NCI-H2196 (cell line): ENCODE measurements around the gene DBH.

ENCODE experiments used
- DNase-seq: peaks from one replicate; lab custom pipeline; 2025; ENCODE audit not compliant: unreplicated experiment; lab: John Stamatoyannopoulos, UW

DBH gene

GRCh38 chr9:133635533-133636531, at the start of gene DBH:
Gene DBH, plus strand, starts transcription at chr9:133636363. Its CDS starts 9 bp downstream, at chr9:133636372.
- DNase-seq: no peak

GRCh38 chr9:133587051-133587450, 49.1 kb upstream of the DBH start:
- DNase-seq: no peak

DNA sequence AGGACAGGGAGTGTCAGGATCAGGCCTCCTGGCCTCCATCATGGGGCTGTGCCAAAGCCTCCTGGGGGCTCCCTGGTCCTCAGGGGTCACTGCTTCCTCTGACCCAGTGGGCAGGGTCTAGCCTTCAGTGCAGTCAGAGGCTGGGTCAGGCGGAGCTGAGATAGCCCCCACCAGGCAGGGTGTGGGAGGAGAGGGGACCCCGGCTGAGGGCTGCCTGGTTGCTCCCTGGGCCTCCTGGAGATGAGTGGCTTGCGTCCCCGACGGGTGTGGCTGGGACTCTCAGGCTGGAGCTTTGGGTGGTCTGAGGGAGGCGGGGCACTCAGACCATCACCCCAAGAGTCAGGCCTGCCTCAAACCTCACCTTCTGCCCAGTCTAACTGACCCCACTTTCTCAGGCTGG, 48.7 kb upstream of the DBH start:
- no peak for DNase-seq

GRCh38 chr9:133589454-133590227, 46.5 kb upstream of the DBH start:
- no peak for DNase-seq

GRCh38 chr9:133590231-133590855, 45.8 kb upstream of the DBH start:
- no peak for DNase-seq

DNA sequence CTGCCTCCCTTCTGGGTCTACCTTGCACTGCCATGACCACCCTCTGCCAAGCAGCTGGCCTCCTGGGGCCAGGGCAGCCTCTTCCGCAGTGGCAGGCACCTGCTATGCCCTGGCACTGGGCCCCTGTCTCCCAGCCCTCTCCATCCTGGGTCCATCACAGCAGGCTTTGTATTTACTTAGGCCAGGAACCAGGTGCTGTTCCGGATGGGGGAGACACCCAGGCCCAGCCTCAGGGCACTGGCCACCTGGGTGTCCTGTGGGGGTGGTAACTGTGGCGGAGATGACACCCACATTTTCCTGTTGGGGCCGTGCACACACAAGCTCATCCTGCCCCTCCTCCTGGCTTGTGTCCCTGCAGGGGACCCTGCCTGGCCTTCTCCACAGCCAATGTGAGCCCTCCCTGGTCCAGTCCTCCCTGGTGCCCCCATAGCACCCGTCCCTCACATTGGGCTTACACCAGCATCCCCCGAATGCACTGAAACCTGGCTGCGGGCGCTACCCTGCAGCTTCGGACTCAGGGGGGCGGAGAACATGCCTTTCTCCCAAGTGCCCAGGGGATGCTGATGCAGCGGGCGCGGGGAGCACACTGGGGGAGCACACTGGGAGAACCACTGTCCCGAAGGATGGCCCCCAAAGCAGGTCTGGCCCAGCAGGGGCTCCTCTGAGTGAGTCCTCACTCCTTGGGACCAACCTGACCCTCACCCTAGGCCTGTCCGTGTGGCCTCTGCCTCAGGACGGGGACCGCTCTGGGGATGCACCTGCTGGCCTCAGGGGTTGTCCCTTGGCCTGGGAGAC, 44.9 kb upstream of the DBH start:
- DNase-seq: peak; percentile 88

GRCh38 chr9:133591985-133592384, 44.2 kb upstream of the DBH start:
- DNase-seq: no peak

DNA sequence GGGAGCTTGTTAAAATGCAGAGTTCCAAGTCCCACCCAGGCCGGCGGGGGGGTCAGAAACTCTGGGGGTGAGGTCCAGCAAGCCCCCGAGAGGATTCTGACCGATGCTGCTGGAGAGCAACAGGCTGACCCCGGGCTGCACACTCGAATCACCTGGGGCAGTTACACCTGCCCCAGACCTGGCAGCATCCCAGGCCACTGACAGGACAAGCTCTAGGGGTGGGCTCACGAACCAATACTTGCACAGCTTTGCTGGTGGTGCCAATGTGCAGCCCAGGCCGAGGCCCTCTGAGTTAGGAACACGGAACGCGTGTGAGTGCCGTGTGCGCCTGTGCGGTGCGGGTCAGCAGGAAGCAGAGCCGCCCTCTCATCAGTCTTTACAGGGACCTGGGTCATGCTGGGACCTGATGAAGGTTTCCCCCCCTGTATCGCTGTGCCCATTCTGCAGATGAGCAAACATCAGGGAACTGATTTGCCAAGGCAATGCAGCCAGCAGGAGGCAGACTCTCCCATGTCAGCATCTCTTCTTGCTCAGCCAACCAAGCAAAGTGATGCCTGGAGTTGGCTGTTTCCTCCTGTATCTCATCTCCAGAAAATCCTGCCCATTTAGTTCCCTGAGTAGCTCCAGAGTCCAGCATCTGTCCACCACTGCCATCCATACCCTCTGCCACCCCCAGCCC, 43.3 kb upstream of the DBH start:
- no peak for DNase-seq

DNA sequence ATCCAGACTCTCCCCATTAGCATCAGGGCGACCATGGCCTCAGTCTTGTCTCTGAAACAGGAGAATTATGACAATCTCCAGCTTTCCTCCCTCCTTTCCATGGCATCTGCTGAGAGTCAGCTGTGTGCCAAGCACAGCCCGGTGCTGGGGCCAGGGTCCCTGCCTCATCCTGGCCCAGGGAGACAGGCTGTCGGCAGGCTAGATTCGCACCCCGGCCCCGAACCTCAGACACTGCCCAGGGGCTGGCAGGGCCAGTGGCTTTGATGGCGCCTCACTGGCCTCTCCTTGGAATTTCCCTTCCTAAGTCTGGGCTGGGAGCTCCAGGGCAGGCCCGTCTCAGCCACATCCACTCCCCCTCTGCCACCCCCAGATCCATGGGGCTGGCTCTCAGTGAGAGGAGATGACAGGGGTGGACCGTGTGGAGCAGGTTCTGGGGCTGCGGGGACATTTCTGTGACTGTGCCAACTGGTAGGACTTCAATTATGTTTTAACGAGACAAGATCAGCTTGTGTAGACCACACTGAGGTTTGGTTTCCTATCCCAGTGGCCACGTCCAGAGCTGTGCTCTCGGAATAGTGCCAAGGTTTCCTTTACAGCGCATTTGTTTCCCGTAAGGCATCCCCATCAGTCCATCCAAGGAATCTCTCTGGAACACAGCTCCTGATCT, 42.4 kb upstream of the DBH start:
- DNase-seq: no peak

DNA sequence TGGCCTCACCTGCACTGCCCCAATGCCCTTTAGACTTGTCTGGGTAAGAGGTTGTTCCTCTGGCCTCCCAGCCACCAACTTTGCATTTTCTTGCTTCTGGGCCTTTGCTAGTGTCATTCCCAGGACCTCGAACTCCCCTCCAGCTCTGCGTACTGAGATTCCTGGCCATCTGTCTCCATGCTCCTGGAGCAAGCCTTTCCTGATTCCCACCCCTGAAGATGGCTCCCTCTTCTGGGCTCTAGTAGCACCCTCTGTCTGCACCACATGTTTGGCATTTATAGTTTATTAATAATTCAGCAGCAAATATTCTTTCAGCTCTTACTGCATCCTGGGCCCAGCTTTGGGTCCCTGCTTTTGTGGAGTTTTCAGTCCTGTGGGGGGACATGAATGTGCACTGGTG, 41.9 kb upstream of the DBH start:
- no peak for DNase-seq

DNA sequence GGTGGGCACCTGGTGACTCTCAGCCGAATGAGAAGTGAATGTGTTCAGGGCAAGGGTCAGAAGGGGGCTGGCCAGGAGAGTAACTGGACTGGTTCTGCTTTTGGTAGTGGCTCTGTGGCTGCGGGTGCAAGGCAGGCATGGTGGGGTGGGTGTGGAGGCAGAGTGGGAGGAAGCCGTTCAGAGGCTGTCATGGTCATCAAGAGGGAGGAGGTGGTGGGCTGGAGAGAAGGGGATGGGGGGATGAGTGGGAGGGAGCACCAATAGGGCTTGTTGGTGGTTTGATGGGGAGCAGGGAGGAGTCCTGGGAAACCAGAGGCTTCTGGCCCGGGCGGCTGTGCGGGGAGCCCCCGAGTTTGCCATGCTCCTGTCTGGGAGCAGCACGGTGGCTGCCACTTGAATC, 40.3 kb upstream of the DBH start:
- DNase-seq: no peak

DNA sequence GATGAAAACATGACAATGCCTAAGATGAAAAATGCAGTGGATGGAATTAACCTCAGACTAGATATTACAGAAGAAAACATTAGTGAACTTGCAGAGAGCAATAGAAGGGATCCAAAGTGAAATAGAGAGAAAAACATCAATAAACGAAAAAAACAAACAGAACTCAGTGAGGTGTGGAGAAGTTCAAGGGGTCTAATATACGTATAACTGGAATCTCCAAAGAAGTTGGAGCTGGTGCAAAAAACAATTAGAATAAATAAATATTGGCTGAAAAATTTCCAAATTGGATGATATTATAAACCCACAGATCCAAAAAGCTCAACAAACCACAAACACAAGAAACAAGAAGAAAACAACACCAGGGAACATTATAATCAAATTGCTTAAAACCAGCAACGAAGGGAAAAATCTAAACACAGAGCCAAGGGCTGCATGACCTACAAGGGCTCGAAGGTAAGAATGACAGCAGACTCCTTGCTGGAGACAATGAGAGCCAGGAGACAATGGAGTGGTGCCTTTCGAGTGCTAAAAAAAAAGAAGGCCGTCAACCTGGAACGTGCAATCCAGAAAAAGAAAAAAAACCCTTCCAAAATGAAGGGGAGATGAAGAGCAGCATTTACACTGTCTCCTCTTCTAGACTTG, 38.7 kb upstream of the DBH start:
- peak; percentile 25 for DNase-seq

DNA sequence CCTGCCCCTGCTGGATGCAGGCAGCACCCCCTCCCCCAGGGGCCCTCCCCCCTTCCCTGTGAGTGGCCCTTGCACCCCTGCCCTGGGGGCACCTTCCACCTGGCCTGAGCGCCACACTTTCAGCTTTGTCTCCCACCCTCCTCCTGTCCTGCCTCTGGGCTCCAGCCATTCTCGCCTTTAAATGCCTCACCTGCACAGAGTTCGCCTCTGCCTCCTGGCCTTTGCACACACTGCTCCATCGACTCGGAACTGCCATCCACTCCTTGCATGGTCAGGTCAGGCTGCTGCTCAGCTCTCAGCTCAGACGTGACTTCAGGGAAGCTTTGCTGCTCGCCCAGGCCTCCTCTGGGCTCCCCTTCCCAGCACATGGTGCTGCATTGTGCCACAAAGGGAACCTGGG, 37.2 kb upstream of the DBH start:
- no peak for DNase-seq

DNA sequence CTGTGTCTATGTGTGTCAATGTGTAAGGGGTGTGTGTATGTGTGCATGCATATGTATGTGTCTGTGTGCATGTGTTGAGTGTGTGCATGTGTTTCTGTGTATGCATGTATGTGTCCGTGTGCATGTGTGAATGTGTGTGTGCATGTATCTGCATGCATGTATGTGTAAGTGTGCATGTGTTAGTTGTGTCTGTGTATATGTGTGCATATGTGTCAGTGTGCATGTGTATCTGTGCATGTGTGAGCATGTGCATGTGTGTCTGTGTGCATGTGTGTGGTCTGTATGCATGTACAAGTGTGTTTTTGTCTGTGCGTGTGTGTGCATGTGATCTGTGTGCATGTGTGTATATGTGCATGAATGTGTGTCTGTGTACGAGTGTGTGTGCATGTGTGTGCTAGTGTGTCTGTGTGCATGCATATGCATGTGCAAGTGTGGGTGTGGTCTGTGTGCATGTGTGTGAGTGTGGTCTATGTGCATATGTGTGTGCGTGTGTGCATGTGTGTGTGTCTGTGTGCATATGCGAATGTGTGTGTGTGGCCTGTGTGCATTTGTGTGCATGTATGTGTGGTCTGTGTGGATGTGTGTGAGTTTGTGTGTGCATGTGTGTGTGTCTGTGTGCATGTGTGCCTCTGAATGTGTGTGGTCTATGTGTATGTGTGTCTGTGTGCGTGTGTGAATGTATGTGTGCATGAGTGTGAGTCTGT, 36.5 kb upstream of the DBH start:
- DNase-seq: no peak

DNA sequence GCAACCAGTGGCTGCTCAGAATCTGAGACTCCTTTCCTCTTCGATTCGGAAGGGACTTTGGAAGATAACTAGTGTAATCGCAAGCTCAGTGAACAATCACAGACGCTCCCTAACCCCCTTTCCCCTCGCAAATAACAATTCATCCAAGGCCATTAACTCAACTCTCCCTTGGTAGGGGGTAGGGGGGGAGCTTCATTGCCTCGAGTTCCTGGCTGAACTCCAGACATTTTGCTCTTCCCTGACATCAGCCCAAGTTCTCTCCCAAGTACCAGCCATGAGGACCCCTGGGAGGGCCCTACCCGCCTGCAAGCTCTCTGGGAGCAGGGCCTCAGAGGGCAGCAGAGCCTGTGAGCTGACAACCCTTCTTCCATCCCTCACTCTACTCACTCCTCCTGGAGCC, 35.4 kb upstream of the DBH start:
- no peak for DNase-seq

DNA sequence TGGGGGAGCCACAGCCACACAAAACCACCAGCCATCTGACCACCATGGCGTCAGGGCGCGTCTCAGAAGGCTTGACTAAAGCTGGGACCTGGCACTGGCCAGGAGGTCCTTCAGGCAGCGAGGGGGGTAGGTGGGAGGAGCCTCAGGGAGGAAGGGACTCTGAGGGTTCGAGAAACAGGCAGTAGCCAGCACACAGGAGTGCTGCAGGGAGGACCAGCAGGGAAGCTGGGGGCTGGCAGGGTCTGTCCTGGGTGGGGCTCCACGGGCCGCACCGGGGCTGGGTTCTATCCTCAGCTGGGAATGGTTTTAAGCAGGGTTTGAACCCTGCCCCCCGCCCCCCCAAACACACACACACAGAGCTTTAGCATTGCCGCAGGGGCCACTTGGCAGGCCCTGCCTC, 34.4 kb upstream of the DBH start:
- no peak for DNase-seq

DNA sequence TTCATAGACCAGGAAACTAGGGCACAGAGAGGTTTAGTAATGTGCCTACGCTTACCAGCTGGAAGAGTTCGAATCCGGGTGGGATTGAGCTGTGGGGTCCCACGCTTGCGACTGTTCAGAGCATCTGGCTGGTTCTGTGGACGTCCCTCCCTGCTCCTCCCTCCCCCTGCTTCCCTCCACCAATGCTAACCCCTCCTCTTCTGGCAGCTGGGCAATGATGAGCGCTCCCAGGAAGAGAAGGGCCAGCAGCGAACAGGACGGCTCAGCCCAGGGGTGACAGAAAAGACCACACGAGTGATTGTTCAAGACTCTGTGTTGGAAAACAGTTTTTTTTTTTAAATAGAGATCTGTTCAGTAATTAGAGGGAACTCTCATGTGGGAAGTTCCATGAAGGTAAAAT, 33.9 kb upstream of the DBH start:
- peak; percentile 33 for DNase-seq

- DNase-seq: peak; percentile 45
Observed at GRCh38 chr9:133603135-133603927, 32.8 kb upstream of the DBH start.
